Uterus (tissue), 4 donors: ENCODE measurements around the gene HNRNPL. TPM values are rescaled to one million over a fixed set of nuclear protein-coding genes. Genes with fewer than 3 reads are reported as not detected.

Source experiments
- DNase-seq, 2 donors: peaks; one replicate each; pipeline ENCODE4 v3.0.0-alpha.2; 2019 to 2020
- H3K27ac ChIP-seq, 2 donors: fragments of 200-600 bp; sonication (generic); 1 replicate in 1 of 2; 2 replicates in 1 of 2; pipeline ENCODE4 v1.5.1; 2016 to 2018
- H3K27me3 ChIP-seq, 2 donors: fragments of 200-600 bp; sonication (generic); one replicate each; pipeline ENCODE4 v1.5.1; 2018 to 2019; ENCODE audit warnings: control low read depth in 1 of 2
- H3K36me3 ChIP-seq, 2 donors: fragments of 200-600 bp; sonication (generic); one replicate each; pipeline ENCODE4 v1.5.1; 2019; ENCODE audit warnings: control low read depth in 1 of 2
- H3K4me1 ChIP-seq, 2 donors: fragments of 200-600 bp; sonication (generic); one replicate each; pipeline ENCODE4 v1.5.1; 2018 to 2019; ENCODE audit warnings: control low read depth in 1 of 2
- H3K4me3 ChIP-seq, 2 donors: fragments of 200-600 bp; sonication (generic); 1 replicate in 1 of 2; 2 replicates in 1 of 2; pipeline ENCODE4 v1.5.1; 2018 to 2019; ENCODE audit warnings: mild to moderate bottlenecking in 1 of 2
- H3K9me3 ChIP-seq, 2 donors: fragments of 200-600 bp; sonication (generic); one replicate each; pipeline ENCODE4 v1.5.1; 2019; ENCODE audit warnings: control low read depth in 1 of 2
- CTCF ChIP-seq, 4 experiments: fragments of 200-600 bp in 2 of 4; fragments of 450-650 bp in 2 of 4; sonication (generic) in 2 of 4; IDR thresholded peaks; one replicate each; pipeline ENCODE4 v1.5.1; 2016 to 2019; ENCODE audit warnings: antibody characterized with exemption in 4 of 4, mild to moderate bottlenecking in 2 of 4, moderate library complexity in 1 of 4
- POLR2A ChIP-seq, 2 donors: fragments of 450-650 bp; IDR thresholded peaks; one replicate each; pipeline ENCODE4 v1.6.1; 2016; ENCODE audit warnings: antibody characterized with exemption in 2 of 2, mild to moderate bottlenecking in 1 of 2, moderate library complexity in 1 of 2
- intact Hi-C: fragments of 100-400 bp; cut with DNase I; formaldehyde crosslinking; loops from one replicate; pipeline ENCODE4 v1.15.1; 2023; ENCODE audit warnings: low total_unique reads
- total RNA-seq, 4 donors: library from RNA; depleted of rRNA in 3 of 4; stranded (reverse); fragments of >200 nt in 3 of 4; gene quantifications; one replicate each; pipeline versions ENCODE4 v1.1.0 to v1.2.4, GENCODE V29; 2014 to 2023
- donor health status: DM: yes; HTN: yes; CAD: no.

The HNRNPL gene
- 100 to 1,000 TPM in 2 of 4 donors, 10 to 100 TPM in 2; 65.8 to 353 (median 177) TPM for total RNA-seq

GRCh38 chr19:38849860-38850435 lies at the start of gene HNRNPL:
Gene HNRNPL, minus strand, starts transcription at chr19:38849986. Its CDS starts 20 bp downstream, at chr19:38849966.
- intact Hi-C loops = no loop called here

GRCh38 chr19:38898788-38899446 lies 49.1 kb upstream of the HNRNPL start:
- Histone ChIP-seq H3K27me3 (no peaks in the 10 kb centered on the region), H3K4me1 (peaks cover 0 to 6% of the 10 kb centered on the region in 2 donors), H3K4me3 (peak overlapping the region; percentile 62 to 92), H3K27ac (peak overlapping the region; percentile 74 to 84), H3K9me3 (no peaks in the 10 kb centered on the region), H3K36me3 (no peaks in the 10 kb centered on the region)
- intact Hi-C loops = no loop called here
- DNase-seq = peak in 1 of 2 donors; percentile 31
- no peak for TF ChIP-seq CTCF (IDR thresholded peaks at IDR 0.05)
- no peak for TF ChIP-seq POLR2A (IDR thresholded peaks at IDR 0.05)

More at GRCh38 chr19:38849860-38850435, at the start of gene HNRNPL:
- peak; percentile 99 to 100 for DNase-seq
- peak in 3 of 4 experiments; percentile 28 to 50 (median 49) for TF ChIP-seq CTCF (IDR thresholded peaks at IDR 0.05)
- TF ChIP-seq POLR2A (IDR thresholded peaks at IDR 0.05) = peak; percentile 94 to 99
- Histone ChIP-seq H3K4me1 (peaks cover 9 to 24% of the 10 kb centered on the region in 2 donors), H3K36me3 (no peaks in the 10 kb centered on the region), H3K9me3 (no peaks in the 10 kb centered on the region), H3K4me3 (peak within 1 kb of the TSS; percentile 79 to 90), H3K27ac (peak within 1 kb of the TSS; percentile 100), H3K27me3 (no peaks in the 10 kb centered on the region)

- no peak overlapping the region for H3K4me3 ChIP-seq
- H3K4me1 ChIP-seq = peaks cover 0 to 6% of the 10 kb centered on the region in 2 donors
- no peaks in the 10 kb centered on the region for H3K36me3 ChIP-seq
- H3K27ac ChIP-seq = no peak overlapping the region
- no peak for DNase-seq
- TF ChIP-seq CTCF (IDR thresholded peaks at IDR 0.05) (no peak), POLR2A (IDR thresholded peaks at IDR 0.05) (no peak)
- intact Hi-C loops = no loop called here
- H3K9me3 ChIP-seq = no peaks in the 10 kb centered on the region
- H3K27me3 ChIP-seq = no peaks in the 10 kb centered on the region
Measured at GRCh38 chr19:38894968-38895367, 45.2 kb upstream of the HNRNPL start.

GRCh38 chr19:38893341-38893771 lies 43.6 kb upstream of the HNRNPL start:
- H3K4me1 ChIP-seq = peaks cover 0 to 5% of the 10 kb centered on the region in 2 donors
- no peak overlapping the region for H3K4me3 ChIP-seq
- H3K36me3 ChIP-seq = no peaks in the 10 kb centered on the region
- no peak for TF ChIP-seq CTCF (IDR thresholded peaks at IDR 0.05)
- no peak for TF ChIP-seq POLR2A (IDR thresholded peaks at IDR 0.05)
- no peak overlapping the region for H3K27ac ChIP-seq
- no peaks in the 10 kb centered on the region for H3K9me3 ChIP-seq
- intact Hi-C loops = no loop called here
- no peak for DNase-seq
- H3K27me3 ChIP-seq = no peaks in the 10 kb centered on the region

- TF ChIP-seq POLR2A (IDR thresholded peaks at IDR 0.05) = no peak
- no peak for TF ChIP-seq CTCF (IDR thresholded peaks at IDR 0.05)
- H3K36me3 ChIP-seq = no peaks in the 10 kb centered on the region
- H3K27me3 ChIP-seq = no peaks in the 10 kb centered on the region
- intact Hi-C loops = no loop called here
- no peak for DNase-seq
- H3K4me1 ChIP-seq = no peaks in the 10 kb centered on the region
- H3K4me3 ChIP-seq = no peak overlapping the region
- H3K27ac ChIP-seq = no peak overlapping the region
- H3K9me3 ChIP-seq = no peaks in the 10 kb centered on the region
Measured at GRCh38 chr19:38892841-38893240, 43.1 kb upstream of the HNRNPL start.
